Endodermal cell (in vitro differentiated cells): ENCODE measurements around the gene KRT3. TPM values are rescaled to one million over a fixed set of nuclear protein-coding genes. Genes with fewer than 3 reads are reported as not detected.

Source experiments
- DNase-seq: peaks from one replicate; pipeline ENCODE4 v3.0.0-alpha.2; 2017
- H3K27ac ChIP-seq: 2 replicates; pipeline ENCODE4 v1.5.1; 2013; ENCODE audit warnings: mild to moderate bottlenecking, low read depth, low read length, moderate library complexity
- H3K27me3 ChIP-seq: 2 replicates; pipeline ENCODE4 v1.6.1; 2013; ENCODE audit warnings: mild to moderate bottlenecking, low read length, moderate library complexity; ENCODE audit not compliant: insufficient read depth, control insufficient read depth, poor library complexity, severe bottlenecking
- H3K36me3 ChIP-seq: 2 replicates; pipeline ENCODE4 v1.7.0; 2013; ENCODE audit warnings: mild to moderate bottlenecking, low read length, moderate library complexity; ENCODE audit not compliant: control insufficient read depth, insufficient read depth
- H3K4me1 ChIP-seq: one replicate; pipeline ENCODE4 v1.7.0; 2013; ENCODE audit warnings: low read length; ENCODE audit not compliant: control insufficient read depth, insufficient read depth
- H3K4me3 ChIP-seq: 2 replicates; pipeline ENCODE4 v1.5.1; 2013; ENCODE audit warnings: mild to moderate bottlenecking, low read length, moderate library complexity
- H3K9ac ChIP-seq: 2 replicates; pipeline ENCODE4 v1.6.1; 2013; ENCODE audit warnings: mild to moderate bottlenecking, low read length, moderate library complexity; ENCODE audit not compliant: poor library complexity, severe bottlenecking; ENCODE audit errors: extremely low read depth
- H3K9me3 ChIP-seq: 2 replicates; pipeline ENCODE4 v1.6.1; 2013; ENCODE audit warnings: mild to moderate bottlenecking, low read length, moderate library complexity; ENCODE audit not compliant: control insufficient read depth
- H3K27ac Mint-ChIP-seq: 2 replicates; pipeline ENCODE4 v1.8.0; 2020; ENCODE audit warnings: mixed read lengths
- H3K27me3 Mint-ChIP-seq: 2 replicates; pipeline ENCODE4 v1.8.0; 2021; ENCODE audit warnings: mild to moderate bottlenecking, mixed read lengths; ENCODE audit not compliant: insufficient read depth
- H3K36me3 Mint-ChIP-seq: 2 replicates; pipeline ENCODE4 v1.8.0; 2020; ENCODE audit warnings: low read depth, mixed read lengths
- H3K4me1 Mint-ChIP-seq: 2 replicates; pipeline ENCODE4 v1.8.0; 2020; ENCODE audit warnings: mixed read lengths
- H3K4me3 Mint-ChIP-seq: 2 replicates; pipeline ENCODE4 v1.8.0; 2020; ENCODE audit warnings: mild to moderate bottlenecking, moderate library complexity, mixed read lengths
- H3K9me3 Mint-ChIP-seq: 2 replicates; pipeline ENCODE4 v1.8.0; 2020; ENCODE audit warnings: mild to moderate bottlenecking, mixed read lengths
- CTCF ChIP-seq: fragments of 200-600 bp; sonication (generic); conservative IDR thresholded peaks from 2 replicates; pipeline ENCODE4 v1.5.0; 2021; ENCODE audit warnings: antibody characterized with exemption, mild to moderate bottlenecking
- WGBS, 2 experiments: methylation state at CpG; one replicate each; pipeline versions ENCODE4 v1.1.5 to v1.1.7; 2013; ENCODE audit warnings: missing lambda C conversion rate in 2 of 2, mixed read lengths in 1 of 2; ENCODE audit not compliant: insufficient coverage in 1 of 2, insufficient read length in 1 of 2; 5-methylcytosine and 5-hydroxymethylcytosine counted together
- total RNA-seq, 2 donors: library from RNA; stranded (reverse); fragmentation: NEBNext Ultra II Directional in 1 of 2; extraction: Animal tissue kit (Norgen Biotek cat#: 25700) in 1 of 2; gene quantifications; 2 replicates in 1 of 2; 3 replicates in 1 of 2; pipeline ENCODE4 v1.2.1, GENCODE V29; 2021

KRT3 gene
- total RNA-seq, 2 donors from 2014 or later, result not detected

GRCh38 chr12:52798671-52799504, 3.0 kb upstream of the KRT3 start:
- H3K4me3 Mint-ChIP-seq, result no peak overlapping the region
- H3K27me3 ChIP-seq, result no peaks in the 10 kb centered on the region
- H3K9ac ChIP-seq, result no peak overlapping the region
- no peaks in the 10 kb centered on the region for H3K9me3 Mint-ChIP-seq
- 67 to 89% methylated on average over 4 to 7 of the region's 7 CpGs for WGBS, 2 experiments
- no peak for DNase-seq
- no peak for TF ChIP-seq CTCF
- H3K9me3 ChIP-seq, result no peaks in the 10 kb centered on the region
- peaks cover 6% of the 10 kb centered on the region for H3K4me1 Mint-ChIP-seq
- H3K36me3 Mint-ChIP-seq, result no peaks in the 10 kb centered on the region
- no peaks in the 10 kb centered on the region for H3K4me1 ChIP-seq
- no peak overlapping the region for H3K27ac Mint-ChIP-seq
- H3K27me3 Mint-ChIP-seq, result peaks cover 3% of the 10 kb centered on the region
- H3K4me3 ChIP-seq, result no peak overlapping the region
- no peaks in the 10 kb centered on the region for H3K36me3 ChIP-seq
- no peak overlapping the region for H3K27ac ChIP-seq

- Histone ChIP-seq H3K4me3 (no peak overlapping the region), H3K36me3 (no peaks in the 10 kb centered on the region), H3K27me3 (no peaks in the 10 kb centered on the region), H3K9me3 (no peaks in the 10 kb centered on the region), H3K27ac (no peak overlapping the region), H3K4me1 (no peaks in the 10 kb centered on the region), H3K9ac (no peak overlapping the region)
- Mint-ChIP-seq H3K27ac (no peak overlapping the region), H3K4me3 (no peak overlapping the region), H3K9me3 (no peaks in the 10 kb centered on the region), H3K4me1 (peaks cover 6% of the 10 kb centered on the region), H3K27me3 (peaks cover 4% of the 10 kb centered on the region), H3K36me3 (no peaks in the 10 kb centered on the region)
- DNase-seq, result no peak
- no peak for TF ChIP-seq CTCF
- WGBS, 2 experiments, result 90 to 95% methylated on average over 4 of the region's 4 CpGs
These were observed 2.2 kb upstream of the KRT3 start for GRCh38 chr12:52798003-52798670.

- Mint-ChIP-seq H3K27me3 (peaks cover 9% of the 10 kb centered on the region), H3K4me1 (peaks cover 6% of the 10 kb centered on the region), H3K27ac (no peak overlapping the region), H3K36me3 (no peaks in the 10 kb centered on the region), H3K9me3 (no peaks in the 10 kb centered on the region), H3K4me3 (no peak overlapping the region)
- H3K9ac ChIP-seq, result no peak overlapping the region
- DNase-seq, result no peak
- no peaks in the 10 kb centered on the region for H3K36me3 ChIP-seq
- H3K27ac ChIP-seq, result no peak overlapping the region
- no peak for TF ChIP-seq CTCF
- no peaks in the 10 kb centered on the region for H3K27me3 ChIP-seq
- H3K9me3 ChIP-seq, result no peaks in the 10 kb centered on the region
- H3K4me1 ChIP-seq, result no peaks in the 10 kb centered on the region
- no peak overlapping the region for H3K4me3 ChIP-seq
These were observed 1.6 kb upstream of the KRT3 start for GRCh38 chr12:52797529-52797894.
